K562 (cell line): Measurements from ENCODE around the gene IL10. TPM values are rescaled to one million over a fixed set of nuclear protein-coding genes. Genes with fewer than 3 reads are reported as not detected.

Source experiments
- ATF1 ChIP-seq, 2 experiments: fragments of 450-650 bp in 1 of 2; IDR thresholded peaks; 2 replicates each; pipeline ENCODE4 v1.6.1; 2016; ENCODE audit warnings: missing compliant biosample characterization in 1 of 2, missing genetic modification characterization in 1 of 2
- C11orf30 ChIP-seq: fragments of 450-650 bp; IDR thresholded peaks from 2 replicates; pipeline ENCODE4 v1.6.1; 2016; ENCODE audit warnings: low read depth, mild to moderate bottlenecking
- CAMTA2 ChIP-seq: fragments of 250-450 bp; sonication (Bioruptor Pico); conservative IDR thresholded peaks from 2 replicates; pipeline ENCODE4 v1.5.1; 2022
- CCNT2 ChIP-seq: IDR thresholded peaks from 2 replicates; pipeline ENCODE4 v1.6.1; 2011; ENCODE audit warnings: borderline replicate concordance, low read depth, mild to moderate bottlenecking, moderate library complexity, mixed read lengths, low read length; ENCODE audit not compliant: insufficient read length; ENCODE audit errors: extremely low read depth
- CEBPZ ChIP-seq: fragments of 150-350 bp; IDR thresholded peaks from 2 replicates; pipeline ENCODE4 v1.6.1; 2014; ENCODE audit warnings: low read depth, mild to moderate bottlenecking, low read length, borderline replicate concordance
- CLOCK ChIP-seq: fragments of 250-450 bp; sonication (Bioruptor Pico); IDR thresholded peaks from 2 replicates; pipeline ENCODE4 v1.4.0; 2020; ENCODE audit warnings: mild to moderate bottlenecking, moderate library complexity, borderline replicate concordance
- CREM ChIP-seq: IDR thresholded peaks from 2 replicates; pipeline ENCODE4 v1.6.1; 2014; ENCODE audit warnings: antibody characterized with exemption, low read depth
- HNRNPUL1 ChIP-seq: fragments of 200-400 bp; formaldehyde crosslinking; IDR thresholded peaks from 2 replicates; pipeline ENCODE4 v1.6.1; 2017; ENCODE audit warnings: low read length
- IRF2 ChIP-seq: sonication (generic); formaldehyde crosslinking; IDR thresholded peaks from 2 replicates; pipeline ENCODE4 v1.8.1; 2022; ENCODE audit warnings: mild to moderate bottlenecking, missing genetic modification reagents
- IRF9 ChIP-seq: fragments of 450-650 bp; IDR thresholded peaks from 2 replicates; pipeline ENCODE4 v1.6.1; 2016; ENCODE audit warnings: missing biosample characterization, missing genetic modification characterization
- LARP7 ChIP-seq: fragments of 450-650 bp; IDR thresholded peaks from 2 replicates; pipeline ENCODE4 v1.6.1; 2016
- MAFG ChIP-seq: fragments of 450-650 bp; conservative IDR thresholded peaks from 2 replicates; pipeline ENCODE4 v1.6.1; 2016; ENCODE audit warnings: missing genetic modification characterization, missing compliant biosample characterization
- NELFE ChIP-seq: IDR thresholded peaks from 2 replicates; pipeline ENCODE4 v1.6.1; 2011; ENCODE audit warnings: mild to moderate bottlenecking; ENCODE audit not compliant: insufficient read depth, insufficient read length
- NFATC3 ChIP-seq: fragments of 450-650 bp; IDR thresholded peaks from 2 replicates; pipeline ENCODE4 v1.6.1; 2017; ENCODE audit warnings: mild to moderate bottlenecking
- NR3C1 ChIP-seq: sonication (generic); formaldehyde crosslinking; IDR thresholded peaks from 2 replicates; pipeline ENCODE4 v1.8.1; 2022; ENCODE audit warnings: missing genetic modification reagents
- RBM34 ChIP-seq: fragments of 200-400 bp; formaldehyde crosslinking; IDR thresholded peaks from 2 replicates; pipeline ENCODE4 v1.6.1; 2018; ENCODE audit warnings: low read length, borderline replicate concordance; ENCODE audit not compliant: insufficient read depth
- SMC3 ChIP-seq: conservative IDR thresholded peaks from 2 replicates; pipeline ENCODE4 v1.6.1; 2011; ENCODE audit warnings: low read depth, low read length, improper control_type of control experiment; ENCODE audit not compliant: insufficient read depth
- SP1 ChIP-seq: sonication (generic); formaldehyde crosslinking; IDR thresholded peaks from 2 replicates; pipeline ENCODE4 v1.8.1; 2022; ENCODE audit warnings: mild to moderate bottlenecking, missing genetic modification reagents
- ZNF133 ChIP-seq: fragments of 250-450 bp; sonication (Bioruptor Pico); IDR thresholded peaks from 2 replicates; pipeline ENCODE4 v1.4.0; 2020; ENCODE audit warnings: mild to moderate bottlenecking
- ZNF174 ChIP-seq: fragments of 250-450 bp; sonication (Bioruptor Pico); IDR thresholded peaks from 2 replicates; pipeline ENCODE4 v1.4.0; 2020; ENCODE audit warnings: mild to moderate bottlenecking
- ZNF282 ChIP-seq: sonication (generic); formaldehyde crosslinking; IDR thresholded peaks from 2 replicates; pipeline ENCODE4 v1.8.1; 2023; ENCODE audit warnings: missing genetic modification reagents
- ZNF507 ChIP-seq: conservative IDR thresholded peaks from 2 replicates; pipeline ENCODE4 v1.6.1; 2017; ENCODE audit warnings: missing genetic modification characterization, missing compliant biosample characterization
- ZNF778 ChIP-seq: fragments of 450-650 bp; formaldehyde crosslinking; IDR thresholded peaks from 2 replicates; pipeline ENCODE4 v1.4.0; 2020; ENCODE audit warnings: mild to moderate bottlenecking, moderate library complexity
- polyA plus RNA-seq, 8 experiments: library from polyadenylated mRNA; depleted of rRNA in 4 of 8; stranded (reverse) in 5 of 8; unstranded in 3 of 8; fragments of >200 nt; fragmentation: Nextera tagmentation in 2 of 8; fragmentation: Illumina TruSeq in 1 of 8; extraction: Ambion mirVana in 2 of 8; extraction: Trizol in 1 of 8; gene quantifications; 2 replicates each; pipeline versions ENCODE4 v1.2.1 to v1.2.3, GENCODE V29; 2011 to 2014; ENCODE audit warnings: inconsistent platforms in 1 of 8, missing spikeins in 1 of 8
- total RNA-seq, 7 experiments: library from RNA; depleted of rRNA in 6 of 7; stranded (reverse); fragments of >200 nt in 6 of 7; fragmentation: Illumina TruSeq in 2 of 7; extraction: Trizol in 2 of 7; gene quantifications; 2 replicates each; pipeline versions ENCODE4 v1.2.1 to v1.2.3, GENCODE V29; 2011 to 2021; ENCODE audit warnings: low replicate concordance in 1 of 7

The IL10 gene
- total and polyA plus RNA-seq, 9 of the 15 experiments (the other 6 are each of a cell fraction or from before 2014, with no cell fraction given): 0.29 TPM; not detected in 8

GRCh38 chr1:206816390-206817287 is 44.3 kb upstream of the IL10 start (continued):
- TF ChIP-seq IRF9 (tag): no peak
- no peak for TF ChIP-seq CCNT2
- no peak for TF ChIP-seq ZNF174 (CRISPR knock-in tag)
- no peak for TF ChIP-seq IRF2 (CRISPR knock-in tag)
- TF ChIP-seq ZNF507 (tag): no peak; the same call in 1 of the 2 replicates
- TF ChIP-seq RBM34: no peak
- TF ChIP-seq NFATC3: no peak
- TF ChIP-seq NELFE: no peak
- TF ChIP-seq SP1 (CRISPR knock-in tag): no peak
- no peak for TF ChIP-seq CAMTA2 (CRISPR knock-in tag)
- no peak for TF ChIP-seq C11orf30
- no peak for TF ChIP-seq ZNF133 (CRISPR knock-in tag)
- TF ChIP-seq CLOCK (CRISPR knock-in tag): no peak
- no peak for TF ChIP-seq MAFG
- peak; percentile 75 for TF ChIP-seq CREM
- no peak for TF ChIP-seq ATF1 (CRISPR knock-in tag; IDR thresholded peaks at IDR 0.05)
- TF ChIP-seq ATF1 (tag; IDR thresholded peaks at IDR 0.05): peak; percentile 73
- TF ChIP-seq CEBPZ: no peak
- no peak for TF ChIP-seq SMC3
- no peak for TF ChIP-seq HNRNPUL1
- TF ChIP-seq ZNF778 (CRISPR knock-in tag): no peak
- no peak for TF ChIP-seq NR3C1 (CRISPR knock-in tag)
- TF ChIP-seq LARP7: no peak
- no peak for TF ChIP-seq ZNF282 (CRISPR knock-in tag)
